Measurements from ENCODE around the gene LSP1. TPM values are rescaled to one million over a fixed set of nuclear protein-coding genes. Genes with fewer than 3 reads are reported as not detected.

Gene LSP1
- total RNA-seq, 2 experiments from 2014 or later: 232 to 303 TPM

DNA sequence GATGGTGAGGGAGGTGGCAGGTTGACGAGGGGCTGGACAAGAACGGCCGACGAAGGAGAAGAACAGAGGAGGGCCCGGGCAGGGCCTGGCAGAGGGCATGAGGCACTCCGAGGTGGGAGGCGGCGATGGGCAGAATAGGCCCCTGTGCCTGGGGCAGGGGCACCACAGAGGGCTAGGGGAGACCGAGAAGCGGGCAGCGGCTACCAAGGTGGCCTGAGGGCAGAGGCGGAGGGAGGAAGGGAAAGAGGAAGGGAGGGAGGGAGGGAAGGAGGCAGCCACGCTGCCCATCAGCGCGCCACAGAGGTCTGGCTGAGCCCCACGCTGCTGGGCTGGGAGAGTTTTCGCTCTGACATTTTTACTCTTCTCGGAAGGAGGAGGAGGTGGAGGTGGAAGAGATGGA is 11.3 kb downstream of the LSP1 start:
- no peaks in the 10 kb centered on the region for H3K9me3 ChIP-seq (ENCODE audit: low read length)
- H3K4me3 ChIP-seq (ENCODE audit: low read depth, low read length, poor library complexity, severe bottlenecking): no peak overlapping the region
- ChIA-PET POLR2A (no interaction called here), CTCF (ENCODE audit: unreplicated experiment) (no interaction called here)
- H4K20me1 ChIP-seq (ENCODE audit: insufficient read depth, low read length): no peaks in the 10 kb centered on the region; the same call in 1 of the 2 replicates
- TF ChIP-seq EZH2phosphoT487 (IDR thresholded peaks at IDR 0.05; ENCODE audit: borderline replicate concordance, low read depth, low read length): no peak
- TF ChIP-seq, protein P1, sequence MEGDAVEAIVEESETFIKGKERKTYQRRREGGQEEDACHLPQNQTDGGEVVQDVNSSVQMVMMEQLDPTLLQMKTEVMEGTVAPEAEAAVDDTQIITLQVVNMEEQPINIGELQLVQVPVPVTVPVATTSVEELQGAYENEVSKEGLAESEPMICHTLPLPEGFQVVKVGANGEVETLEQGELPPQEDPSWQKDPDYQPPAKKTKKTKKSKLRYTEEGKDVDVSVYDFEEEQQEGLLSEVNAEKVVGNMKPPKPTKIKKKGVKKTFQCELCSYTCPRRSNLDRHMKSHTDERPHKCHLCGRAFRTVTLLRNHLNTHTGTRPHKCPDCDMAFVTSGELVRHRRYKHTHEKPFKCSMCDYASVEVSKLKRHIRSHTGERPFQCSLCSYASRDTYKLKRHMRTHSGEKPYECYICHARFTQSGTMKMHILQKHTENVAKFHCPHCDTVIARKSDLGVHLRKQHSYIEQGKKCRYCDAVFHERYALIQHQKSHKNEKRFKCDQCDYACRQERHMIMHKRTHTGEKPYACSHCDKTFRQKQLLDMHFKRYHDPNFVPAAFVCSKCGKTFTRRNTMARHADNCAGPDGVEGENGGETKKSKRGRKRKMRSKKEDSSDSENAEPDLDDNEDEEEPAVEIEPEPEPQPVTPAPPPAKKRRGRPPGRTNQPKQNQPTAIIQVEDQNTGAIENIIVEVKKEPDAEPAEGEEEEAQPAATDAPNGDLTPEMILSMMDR (conservative IDR thresholded peaks at IDR 0.05; ENCODE audit: low read length): no peak
- peaks cover 12% of the 10 kb centered on the region; the same call in 1 of the 2 replicates for H3K36me3 ChIP-seq (ENCODE audit: insufficient read depth, low read length)
- H3K4me1 ChIP-seq (ENCODE audit: insufficient read depth, low read length, poor library complexity, severe bottlenecking): no peaks in the 10 kb centered on the region
- no peak for DNase-seq (ENCODE audit: low spot score)
- no peaks in the 10 kb centered on the region for H3K9me2 ChIP-seq (ENCODE audit: insufficient read depth, low read length)
- H3K4me2 ChIP-seq (ENCODE audit: low read length): no peak overlapping the region
- H2AFZ ChIP-seq (ENCODE audit: low read length): no peak overlapping the region
- BruUV-seq (replicated peaks): no TSS peak
- intact Hi-C loops (cut with micrococcal nuclease; ENCODE audit: unreplicated experiment): no loop called here
- H3K27ac ChIP-seq (ENCODE audit: low read depth, low read length, poor library complexity, severe bottlenecking): no peak overlapping the region
- H3K79me2 ChIP-seq (ENCODE audit: insufficient read depth, low read depth, low read length): no peaks in the 10 kb centered on the region

- Histone ChIP-seq H3K79me2 (ENCODE audit: insufficient read depth, low read depth, low read length) (no peaks in the 10 kb centered on the region), H3K36me3 (ENCODE audit: insufficient read depth, low read length) (0 out of 2 replicates have a peak, but pooled peaks cover 8% of the 10 kb centered on the region), H2AFZ (ENCODE audit: low read length) (no peak overlapping the region), H4K20me1 (ENCODE audit: insufficient read depth, low read length) (no peaks in the 10 kb centered on the region; the same call in 1 of the 2 replicates), H3K4me1 (ENCODE audit: insufficient read depth, low read length, poor library complexity, severe bottlenecking) (no peaks in the 10 kb centered on the region), H3K27ac (ENCODE audit: low read depth, low read length, poor library complexity, severe bottlenecking) (no peak overlapping the region), H3K9me3 (ENCODE audit: low read length) (no peaks in the 10 kb centered on the region), H3K4me3 (ENCODE audit: low read depth, low read length, poor library complexity, severe bottlenecking) (no peak overlapping the region), H3K4me2 (ENCODE audit: low read length) (no peak overlapping the region), H3K9me2 (ENCODE audit: insufficient read depth, low read length) (no peaks in the 10 kb centered on the region)
- DNase-seq (ENCODE audit: low spot score): no peak
- ChIA-PET POLR2A (no interaction called here), CTCF (ENCODE audit: unreplicated experiment) (no interaction called here)
- intact Hi-C loops (cut with micrococcal nuclease; ENCODE audit: unreplicated experiment): no loop called here
- no peak for TF ChIP-seq EZH2phosphoT487 (IDR thresholded peaks at IDR 0.05; ENCODE audit: borderline replicate concordance, low read depth, low read length)
- TF ChIP-seq, protein P1 (conservative IDR thresholded peaks at IDR 0.05; ENCODE audit: low read length): no peak
- no TSS peak for BruUV-seq (replicated peaks)
These were observed 12.2 kb downstream of the LSP1 start for GRCh38 chr11:1864831-1865665.

- Histone ChIP-seq H4K20me1 (ENCODE audit: insufficient read depth, low read length) (no peaks in the 10 kb centered on the region; the same call in 1 of the 2 replicates), H3K79me2 (ENCODE audit: insufficient read depth, low read depth, low read length) (no peaks in the 10 kb centered on the region), H3K4me3 (ENCODE audit: low read depth, low read length, poor library complexity, severe bottlenecking) (no peak overlapping the region), H3K9me2 (ENCODE audit: insufficient read depth, low read length) (no peaks in the 10 kb centered on the region), H3K27ac (ENCODE audit: low read depth, low read length, poor library complexity, severe bottlenecking) (no peak overlapping the region), H2AFZ (ENCODE audit: low read length) (no peak overlapping the region), H3K36me3 (ENCODE audit: insufficient read depth, low read length) (0 out of 2 replicates have a peak, but pooled peaks cover 8% of the 10 kb centered on the region), H3K4me1 (ENCODE audit: insufficient read depth, low read length, poor library complexity, severe bottlenecking) (no peaks in the 10 kb centered on the region), H3K4me2 (ENCODE audit: low read length) (no peak overlapping the region), H3K9me3 (ENCODE audit: low read length) (no peaks in the 10 kb centered on the region)
- BruUV-seq (replicated peaks): no TSS peak
- intact Hi-C loops (cut with micrococcal nuclease; ENCODE audit: unreplicated experiment): no loop called here
- POLR2A ChIA-PET: no interaction called here
- CTCF ChIA-PET (ENCODE audit: unreplicated experiment): no interaction called here
- no peak for TF ChIP-seq EZH2phosphoT487 (IDR thresholded peaks at IDR 0.05; ENCODE audit: borderline replicate concordance, low read depth, low read length)
- TF ChIP-seq, protein P1 (conservative IDR thresholded peaks at IDR 0.05; ENCODE audit: low read length): no peak
- no peak for DNase-seq (ENCODE audit: low spot score)
These were observed 13.3 kb downstream of the LSP1 start for GRCh38 chr11:1866226-1866625.
